Measurements from ENCODE around the gene WBP11. TPM values are rescaled to one million over a fixed set of nuclear protein-coding genes. Genes with fewer than 3 reads are reported as not detected.
A peak's percentile ranks its signal among the peaks of the same experiment; 100 is the strongest.
"Not testable (repeated sequence)": the region's sequence is repeated elsewhere in the genome, so short reads cannot be mapped to it uniquely, and the experiment has no call there.

The WBP11 gene
- total RNA-seq, 1 donor from 2014 or later: 49.3 TPM

DNA sequence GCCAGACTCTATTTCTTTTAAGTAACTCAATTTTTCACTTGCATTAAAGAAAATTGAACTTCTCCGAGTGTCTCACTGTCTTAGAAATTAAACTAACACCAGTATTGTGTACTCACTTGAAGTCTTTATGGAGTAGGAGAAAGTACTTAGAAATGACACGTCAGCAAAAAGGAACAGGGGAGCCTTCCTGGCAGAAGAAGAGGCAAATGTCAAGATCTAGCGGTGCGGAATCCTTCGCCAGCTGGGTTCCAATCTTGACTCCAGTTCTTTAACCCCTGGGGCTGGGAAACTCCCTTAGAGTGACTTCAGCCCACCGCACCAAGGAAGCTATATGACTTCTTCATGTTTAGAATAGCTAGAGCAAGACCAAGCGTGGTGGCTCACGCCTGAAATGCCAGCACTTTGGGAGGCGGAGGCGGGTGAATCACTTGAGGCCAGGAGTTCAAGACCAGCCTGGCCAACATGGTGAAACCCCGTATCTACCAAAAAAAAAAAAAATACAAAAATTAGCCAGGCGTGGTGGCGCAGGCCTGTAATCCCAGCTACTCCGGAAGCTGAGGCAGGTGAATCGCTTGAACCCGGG lies 34.4 kb downstream of the WBP11 start:
- ATAC-seq (no peak), DNase-seq (no peak)
- peaks cover 12% of the 10 kb centered on the region for H3K4me1 ChIP-seq
- no peak for TF ChIP-seq CTCF (IDR thresholded peaks at IDR 0.05)
- H3K27ac ChIP-seq: peak overlapping the region; percentile 99
- no peaks in the 10 kb centered on the region for H3K36me3 ChIP-seq
- H3K9me3 ChIP-seq: no peaks in the 10 kb centered on the region
- H3K4me3 ChIP-seq: peak overlapping the region; percentile 97
- intact Hi-C loops (cut with DNase I): no loop called here
- no peaks in the 10 kb centered on the region for H3K27me3 ChIP-seq

DNA sequence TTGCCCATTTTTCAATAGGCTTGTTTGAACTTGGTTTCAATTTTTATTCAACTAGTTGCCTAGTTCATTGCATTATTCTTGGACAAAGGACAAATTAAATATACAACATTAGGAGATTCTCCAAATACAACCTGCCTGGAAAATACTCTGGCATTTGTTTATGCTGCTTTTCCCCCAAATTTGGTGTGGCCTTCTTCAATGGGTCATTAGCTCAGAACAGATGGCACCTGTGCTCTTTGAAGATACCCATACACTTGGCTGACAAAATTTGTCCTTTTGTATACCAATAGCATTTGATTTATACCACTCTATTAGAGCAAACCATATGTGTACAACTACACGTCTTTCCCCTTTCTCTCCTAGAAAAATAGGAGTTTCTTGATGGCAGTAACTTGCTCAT lies 35.7 kb downstream of the WBP11 start:
- Histone ChIP-seq H3K27me3 (no peaks in the 10 kb centered on the region), H3K4me3 (peak overlapping the region; percentile 97), H3K4me1 (peaks cover 12% of the 10 kb centered on the region), H3K27ac (no peak overlapping the region), H3K9me3 (no peaks in the 10 kb centered on the region), H3K36me3 (no peaks in the 10 kb centered on the region)
- intact Hi-C loops (cut with DNase I): no loop called here
- no peak for TF ChIP-seq CTCF (IDR thresholded peaks at IDR 0.05)
- ATAC-seq (no peak), DNase-seq (no peak)

- Histone ChIP-seq H3K4me3 (no peak overlapping the region), H3K27ac (no peak overlapping the region), H3K36me3 (no peaks in the 10 kb centered on the region), H3K4me1 (peaks cover 12% of the 10 kb centered on the region), H3K27me3 (no peaks in the 10 kb centered on the region), H3K9me3 (no peaks in the 10 kb centered on the region)
- no peak for DNase-seq
- TF ChIP-seq CTCF (IDR thresholded peaks at IDR 0.05): no peak
- ATAC-seq: no peak
- intact Hi-C loops (cut with DNase I): no loop called here
These were observed 36.5 kb downstream of the WBP11 start for GRCh38 chr12:14766649-14767215.

GRCh38 chr12:14766020-14766419 lies 37.3 kb downstream of the WBP11 start:
- H3K36me3 ChIP-seq; ATAC-seq; H3K27ac ChIP-seq; H3K9me3 ChIP-seq; intact Hi-C loops (cut with DNase I); H3K4me3 ChIP-seq; DNase-seq; H3K4me1 ChIP-seq; H3K27me3 ChIP-seq: not testable (repeated sequence)

DNA sequence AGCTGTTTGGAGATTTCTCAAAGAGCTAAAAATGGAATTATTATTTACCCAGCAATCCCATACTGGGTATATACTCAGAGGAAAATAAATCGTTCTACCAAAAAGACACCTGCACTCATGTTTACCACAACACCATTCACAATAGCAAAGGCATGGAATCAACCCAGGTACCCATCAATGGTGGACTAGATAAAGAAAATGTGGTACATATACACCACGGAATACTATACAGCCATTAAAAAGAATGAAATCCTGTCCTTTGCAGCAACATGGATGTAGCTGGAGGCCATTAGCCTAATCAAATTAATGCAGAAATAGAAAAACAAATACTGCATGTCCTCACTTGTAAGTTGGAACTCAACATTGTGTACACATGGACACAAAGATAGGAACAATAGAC lies 37.9 kb downstream of the WBP11 start:
- intact Hi-C loops (cut with DNase I): no loop called here
- no peak for TF ChIP-seq CTCF (IDR thresholded peaks at IDR 0.05)
- ATAC-seq (no peak), DNase-seq (no peak)
- Histone ChIP-seq H3K27me3 (no peaks in the 10 kb centered on the region), H3K4me3 (no peak overlapping the region), H3K27ac (no peak overlapping the region), H3K9me3 (no peaks in the 10 kb centered on the region), H3K36me3 (no peaks in the 10 kb centered on the region), H3K4me1 (peaks cover 7% of the 10 kb centered on the region)

- DNase-seq; H3K36me3 ChIP-seq; H3K27me3 ChIP-seq; intact Hi-C loops (cut with DNase I); H3K9me3 ChIP-seq; ATAC-seq; H3K4me3 ChIP-seq; H3K27ac ChIP-seq; H3K4me1 ChIP-seq: not testable (repeated sequence)
These were observed 43.5 kb downstream of the WBP11 start for GRCh38 chr12:14759711-14760280.

All from upper lobe of right lung (tissue), 1 donor.